CD4-positive, alpha-beta T cell treated with Interferon alpha-2 for 1 hour (primary cell): ENCODE measurements around the gene LSP1.
"Not testable (repeated sequence)": the region's sequence is repeated elsewhere in the genome, so short reads cannot be mapped to it uniquely, and the experiment has no call there.

ENCODE experiments used
- DNase-seq, 2 donors: peaks; one replicate each; pipeline ENCODE4 v3.0.0-alpha.2; 2020 to 2022

LSP1 gene

DNA sequence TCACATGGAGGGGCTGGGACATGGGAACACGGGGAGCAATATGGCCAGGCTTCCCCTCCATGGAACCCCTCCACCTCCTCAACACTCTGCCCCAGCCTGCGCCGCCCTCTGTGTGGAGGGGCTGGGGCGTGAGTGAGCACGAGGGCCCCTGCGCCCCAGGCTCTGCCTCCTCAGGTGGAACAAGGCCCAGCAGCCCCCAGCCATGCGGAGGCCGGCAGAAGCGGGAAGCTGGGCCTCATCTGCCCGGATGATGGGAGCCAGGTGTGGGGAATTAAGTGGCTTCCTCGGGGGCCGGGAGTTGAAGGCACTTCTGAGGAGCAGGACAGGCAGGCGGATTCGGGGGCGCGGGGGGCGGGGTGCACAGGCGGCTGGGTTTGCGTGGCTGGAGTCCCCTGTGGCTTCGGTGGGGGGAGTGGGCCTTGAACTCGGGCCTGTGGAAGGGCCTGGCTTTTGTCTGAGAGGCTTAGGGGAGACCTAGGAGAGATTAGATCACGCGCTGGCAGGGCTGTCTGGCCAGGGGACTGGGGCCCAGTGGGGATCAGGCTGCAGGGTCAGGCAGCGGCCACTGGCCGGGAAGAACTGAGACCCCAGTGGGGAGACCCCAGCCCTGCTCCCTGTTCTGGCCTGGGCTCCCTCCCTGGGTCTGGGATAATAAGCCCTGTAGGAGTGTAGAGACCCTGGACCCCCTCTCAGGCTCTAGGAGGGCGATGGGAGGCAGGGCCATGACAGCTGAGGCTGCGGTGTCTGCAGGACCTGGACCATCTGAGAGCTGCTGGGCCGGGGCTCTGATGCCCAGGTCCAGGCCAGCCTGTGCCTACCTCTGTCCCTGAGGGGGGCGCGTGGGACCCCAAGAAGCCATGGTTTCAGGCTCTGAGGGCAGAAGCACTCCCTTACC lies 25.5 kb downstream of the LSP1 start:
- no peak for DNase-seq

- DNase-seq = no peak
Observed at GRCh38 chr11:1879342-1879940, 26.6 kb downstream of the LSP1 start.

DNA sequence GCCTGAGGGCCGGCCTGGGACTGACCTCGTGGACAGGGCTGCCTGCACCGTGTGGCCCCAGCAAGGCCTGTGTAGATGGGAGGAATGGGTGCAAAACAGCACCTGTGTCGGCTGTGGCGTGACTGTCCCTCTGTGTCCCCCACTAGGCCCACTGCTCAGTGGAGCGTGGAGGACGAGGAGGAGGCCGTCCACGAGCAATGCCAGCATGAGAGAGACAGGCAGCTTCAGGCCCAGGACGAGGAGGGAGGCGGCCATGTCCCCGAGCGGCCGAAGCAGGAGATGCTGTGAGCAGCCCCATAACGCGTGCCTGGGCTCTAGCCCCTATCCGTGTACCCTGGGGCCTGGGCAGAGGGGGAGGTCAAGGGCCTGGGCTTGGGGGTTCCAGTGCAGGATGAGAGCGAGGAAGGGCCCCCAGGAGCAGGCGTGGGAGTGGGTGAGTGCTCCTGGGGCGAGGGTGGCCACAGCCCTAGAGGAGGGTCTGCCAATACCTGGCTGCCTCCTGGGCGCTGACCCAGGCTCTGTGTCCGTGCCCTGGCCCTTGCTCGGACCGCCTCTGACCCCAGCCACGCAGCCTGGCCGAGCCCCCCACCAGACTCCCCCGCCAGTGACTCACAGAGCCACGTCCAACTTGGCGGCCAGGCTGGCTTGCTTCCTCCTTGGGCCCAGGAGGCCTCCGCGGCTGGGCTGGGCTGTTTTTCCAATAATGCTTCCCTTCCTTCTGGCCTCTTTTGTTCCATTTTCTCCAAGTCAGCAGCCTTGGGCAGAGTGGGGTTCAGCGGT lies 27.2 kb downstream of the LSP1 start:
- DNase-seq = no peak

DNA sequence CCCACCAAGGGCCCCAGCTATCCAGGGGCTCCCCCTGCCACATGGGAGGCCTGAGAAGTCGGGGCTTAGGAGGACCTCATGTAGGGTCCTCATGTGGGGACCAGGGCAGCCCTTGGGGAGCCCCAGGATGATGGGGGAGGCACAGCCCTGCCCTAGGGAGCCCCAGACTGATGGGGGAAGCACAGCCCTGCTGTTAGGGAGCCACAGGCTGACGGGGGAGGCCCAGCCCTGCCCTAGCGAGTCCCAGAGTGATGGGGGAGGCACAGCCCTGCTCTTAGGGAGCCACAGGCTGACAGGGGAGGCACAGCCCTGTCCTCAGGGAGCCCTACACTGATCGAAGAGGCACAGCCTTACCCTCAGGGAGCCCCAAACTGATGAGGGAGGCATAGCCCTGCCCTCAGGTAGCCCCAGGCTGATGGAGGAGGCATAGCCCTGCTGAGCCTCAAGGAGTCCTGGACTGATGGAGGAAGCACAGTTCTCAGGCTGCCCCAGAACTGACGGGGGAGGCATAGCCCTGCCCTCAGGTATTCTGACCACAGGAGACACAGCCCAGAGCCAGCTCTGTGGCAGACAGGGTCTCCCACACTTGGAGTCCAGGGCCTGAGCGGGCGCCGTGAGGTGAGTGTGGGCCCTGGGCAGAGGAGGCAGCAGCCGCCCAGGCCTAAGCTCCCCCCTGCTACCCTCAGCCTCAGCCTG lies 28.0 kb downstream of the LSP1 start:
- no peak for DNase-seq

DNA sequence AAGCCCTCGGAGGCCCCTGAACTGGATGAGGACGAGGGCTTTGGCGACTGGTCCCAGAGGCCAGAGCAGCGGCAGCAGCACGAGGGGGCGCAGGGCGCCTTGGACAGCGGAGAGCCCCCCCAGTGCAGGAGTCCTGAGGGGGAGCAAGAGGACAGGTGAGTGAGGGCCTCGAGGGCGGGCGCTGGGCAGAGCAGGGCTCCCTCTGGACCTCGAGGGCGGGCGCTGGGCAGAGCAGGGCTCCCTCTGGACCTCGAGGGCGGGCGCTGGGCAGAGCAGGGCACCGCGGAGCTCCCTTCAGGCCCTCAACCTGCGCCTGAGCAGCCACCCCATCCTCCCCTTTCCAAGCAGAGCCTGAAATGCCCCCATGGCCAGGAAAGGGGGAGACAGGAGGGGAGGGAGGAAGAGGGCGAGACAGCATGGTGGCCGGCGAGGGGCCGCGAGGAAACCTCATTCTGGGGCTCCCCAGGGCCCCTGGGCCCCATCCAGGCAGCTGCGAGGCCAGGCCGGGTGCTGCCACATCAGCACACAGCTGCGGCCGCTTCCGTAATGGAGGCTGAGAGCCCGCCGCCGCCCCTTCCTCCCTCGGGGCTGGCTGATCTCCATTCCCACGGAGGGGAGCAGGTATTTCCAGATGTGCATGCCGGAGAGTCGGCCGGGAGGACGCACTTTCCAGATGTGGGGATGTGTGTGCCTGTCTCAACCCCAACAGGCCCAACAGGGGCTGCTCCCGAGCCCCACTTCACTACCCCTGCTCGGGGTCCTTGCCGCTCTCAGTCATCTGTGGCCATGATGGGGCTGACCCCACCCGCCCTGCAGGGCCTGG lies 28.8 kb downstream of the LSP1 start:
- DNase-seq = no peak

- DNase-seq = peak; percentile 73 to 82
Observed at GRCh38 chr11:1882265-1883238, 29.7 kb downstream of the LSP1 start.

DNA sequence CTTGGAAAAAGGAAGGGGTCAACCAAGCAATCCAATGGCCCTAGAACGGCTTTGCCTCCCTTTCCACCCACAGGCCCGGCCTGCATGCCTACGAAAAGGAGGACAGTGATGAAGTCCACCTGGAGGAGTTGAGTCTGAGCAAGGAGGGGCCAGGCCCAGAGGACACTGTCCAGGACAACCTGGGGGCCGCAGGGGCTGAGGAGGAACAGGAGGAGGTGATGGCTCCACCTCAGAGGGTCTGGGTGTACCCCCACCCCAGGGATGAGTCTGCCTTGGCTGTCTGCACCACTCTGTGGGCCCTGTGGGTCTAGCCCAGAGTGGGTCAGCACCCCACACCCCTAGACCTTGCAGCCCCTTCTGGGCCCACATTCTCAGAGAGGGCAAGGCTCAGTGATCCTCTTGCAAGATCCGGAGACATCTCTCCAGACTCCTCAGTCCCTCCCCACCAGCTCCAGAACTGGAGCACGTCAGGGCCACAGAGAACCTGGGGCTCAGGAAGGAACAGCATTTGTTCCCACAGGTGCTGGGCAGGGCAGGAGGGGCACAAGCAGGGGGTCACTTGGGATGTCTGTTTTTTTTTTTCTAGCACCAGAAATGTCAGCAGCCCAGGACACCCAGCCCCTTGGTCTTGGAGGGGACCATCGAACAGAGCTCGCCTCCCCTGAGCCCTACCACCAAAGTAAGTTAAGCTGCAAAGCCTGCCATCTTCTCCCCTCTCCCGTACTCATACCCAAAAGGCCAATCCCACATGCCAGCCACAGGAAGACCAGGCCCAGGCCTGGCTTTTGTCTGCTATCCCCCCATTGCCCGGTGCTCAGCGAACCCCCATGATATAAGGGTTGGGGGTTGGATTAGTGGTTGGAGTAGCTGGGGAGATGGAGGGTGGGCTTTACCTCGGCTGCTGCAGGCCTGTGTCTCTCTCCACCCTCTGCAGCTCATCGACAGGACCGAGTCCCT lies 30.7 kb downstream of the LSP1 start:
- DNase-seq = no peak

DNA sequence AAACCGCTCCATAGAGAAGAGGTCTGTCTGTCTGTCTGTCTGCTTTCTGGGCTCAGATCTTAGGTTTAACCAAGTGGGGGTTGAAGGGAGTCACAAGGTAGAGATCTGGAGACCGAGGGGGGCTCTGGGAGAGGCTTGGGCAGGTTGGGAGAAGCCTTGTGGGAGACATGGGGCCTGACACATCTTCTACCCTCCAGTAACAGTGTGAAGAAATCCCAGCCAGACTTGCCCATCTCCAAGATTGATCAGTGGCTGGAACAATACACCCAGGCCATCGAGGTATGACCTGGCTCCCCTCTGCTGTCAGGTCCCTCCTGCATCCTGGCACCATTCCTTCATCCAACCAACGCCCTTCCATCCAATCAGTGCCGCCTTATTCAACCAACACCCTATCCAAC lies 31.4 kb downstream of the LSP1 start:
- no peak for DNase-seq

DNA sequence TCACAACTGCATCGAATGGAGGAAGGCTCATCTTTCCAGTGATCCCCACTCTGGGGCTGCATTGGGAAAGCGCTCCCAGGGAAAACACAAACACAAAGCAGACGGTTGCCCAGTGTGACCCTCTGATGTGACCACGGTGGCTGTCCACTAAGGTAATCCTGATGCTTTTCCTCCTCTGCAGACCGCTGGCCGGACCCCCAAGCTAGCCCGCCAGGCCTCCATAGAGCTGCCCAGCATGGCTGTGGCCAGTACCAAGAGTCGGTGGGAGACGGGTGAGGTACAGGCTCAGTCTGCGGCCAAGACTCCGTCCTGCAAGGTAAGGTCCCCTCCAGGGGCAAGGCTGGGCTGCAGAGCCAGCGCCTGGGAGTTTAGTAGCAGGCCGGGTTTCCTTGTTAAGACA lies 33.7 kb downstream of the LSP1 start:
- not testable (repeated sequence) for DNase-seq

- no peak for DNase-seq
Observed at GRCh38 chr11:1887451-1888346, 34.8 kb downstream of the LSP1 start.

DNA sequence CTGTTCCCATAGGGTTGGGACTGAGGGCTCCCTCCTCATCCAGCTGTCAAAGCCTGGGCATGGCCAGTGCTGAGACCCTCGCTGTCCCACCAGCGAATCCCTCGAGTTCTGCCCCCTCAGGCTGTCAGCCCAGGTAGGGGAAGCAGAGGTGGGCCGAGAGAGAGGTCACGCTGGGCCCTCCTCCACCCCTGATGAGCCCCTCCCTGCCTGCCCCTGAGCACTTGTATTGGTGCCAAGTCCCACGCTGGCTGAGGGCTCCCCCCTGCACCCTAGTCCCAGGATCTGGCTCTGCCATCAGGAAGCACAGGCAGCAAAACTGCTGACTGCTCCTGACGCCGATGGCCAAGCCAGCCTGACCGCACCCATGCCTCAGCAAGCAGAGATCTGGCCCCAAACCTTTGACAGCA lies 35.5 kb downstream of the LSP1 start:
- DNase-seq = no peak

DNA sequence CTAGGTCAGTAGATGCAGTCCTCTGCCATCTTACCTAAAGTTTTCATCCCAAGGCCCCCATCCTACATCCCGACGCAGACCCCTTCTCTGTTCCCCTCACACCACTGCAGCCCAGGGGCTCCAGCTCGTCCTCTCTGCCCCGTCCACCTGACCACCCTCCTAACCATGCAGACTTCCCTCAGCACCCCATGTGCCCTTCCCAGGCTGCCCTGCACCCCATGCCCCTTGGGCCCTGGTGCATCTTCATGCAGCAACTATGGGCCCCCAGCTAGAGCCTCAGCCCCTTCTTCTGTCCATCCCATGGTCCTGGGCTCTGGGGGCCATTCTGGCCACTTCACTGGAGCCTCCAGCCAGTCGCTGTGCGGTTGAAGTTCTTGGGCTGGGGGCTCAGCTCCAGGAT lies 35.9 kb downstream of the LSP1 start:
- no peak for DNase-seq

- DNase-seq = peak; percentile 71 to 83
Observed at GRCh38 chr11:1889224-1889930, 36.5 kb downstream of the LSP1 start.

- DNase-seq = no peak
Observed at GRCh38 chr11:1889941-1890855, 37.3 kb downstream of the LSP1 start.

- DNase-seq = no peak
Observed at GRCh38 chr11:1890856-1891830, 38.3 kb downstream of the LSP1 start.

DNA sequence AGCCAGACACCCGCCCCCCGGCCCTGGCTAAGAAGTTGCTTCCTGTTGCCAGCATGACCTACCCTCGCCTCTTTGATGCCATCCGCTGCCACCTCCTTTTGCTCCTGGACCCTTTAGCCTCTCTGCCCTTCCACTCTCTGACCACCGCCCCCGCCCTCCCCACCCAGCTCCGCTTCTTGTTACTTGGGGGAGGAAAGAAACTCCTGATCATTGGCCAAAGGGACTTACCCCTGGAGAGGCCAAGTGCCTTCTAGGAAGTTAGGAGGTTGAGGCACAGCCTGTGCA lies 38.9 kb downstream of the LSP1 start, which contains the start of gene PRR33:
TSS of gene PRR33 (minus strand) at position 65 of the 285 bp plus-strand sequence. CDS start 1,311 bp downstream, outside the sequence.
- DNase-seq = no peak
